CD4-positive, alpha-beta T cell (primary cell): Measurements from ENCODE around the gene TOMM22. TPM values are rescaled to one million over a fixed set of nuclear protein-coding genes. Genes with fewer than 3 reads are reported as not detected.
A peak's percentile ranks its signal among the peaks of the same experiment; 100 is the strongest.

Experiments
- ATAC-seq: fragments of 200-7000 bp; cut with Tn5 transposase; one replicate; pipeline ENCODE4 v1.10.0; 2022; ENCODE audit warnings: mild to moderate bottlenecking; ENCODE audit not compliant: poor library complexity
- CTCF ChIA-PET: fragments of 350-600 bp; sonication (Branson Sonifier 250); formaldehyde crosslinking; loops from one replicate; lab custom pipeline; 2021; ENCODE audit warnings: antibody characterized with exemption, inconsistent platforms; lab: Charles Lee
- POLR2A ChIA-PET: fragments of 350-600 bp; sonication (Branson Sonifier 250); formaldehyde crosslinking; loops from one replicate; lab custom pipeline; 2021; ENCODE audit warnings: antibody characterized with exemption, inconsistent platforms; lab: Charles Lee
- DNase-seq, 14 experiments: peaks; one replicate each; pipeline ENCODE4 v3.0.0-alpha.2; 2013 to 2020; ENCODE audit warnings: mixed read lengths in 2 of 14
- H3K27ac ChIP-seq, 2 donors: one replicate each; pipeline versions ENCODE4 v1.5.1 to v1.7.0; 2013; ENCODE audit warnings: low read length in 2 of 2, low read depth in 1 of 2, mild to moderate bottlenecking in 1 of 2
- H3K27me3 ChIP-seq, 2 experiments: 1 replicate in 1 of 2; 2 replicates in 1 of 2; pipeline versions ENCODE4 v1.6.1 to v1.7.0; 2013; ENCODE audit warnings: low read length in 2 of 2, control low read depth in 1 of 2, mild to moderate bottlenecking in 1 of 2, moderate library complexity in 1 of 2; ENCODE audit not compliant: insufficient read depth in 2 of 2, control insufficient read depth in 1 of 2
- H3K36me3 ChIP-seq: one replicate; pipeline ENCODE4 v1.6.1; 2013; ENCODE audit warnings: low read length, control low read depth; ENCODE audit not compliant: insufficient read depth
- H3K4me1 ChIP-seq: one replicate; pipeline ENCODE4 v1.6.1; 2013; ENCODE audit warnings: low read length, control low read depth; ENCODE audit not compliant: insufficient read depth
- H3K4me3 ChIP-seq: one replicate; pipeline ENCODE4 v1.5.1; 2013; ENCODE audit warnings: mild to moderate bottlenecking, low read length, moderate library complexity
- H3K9me3 ChIP-seq, 2 experiments: 1 replicate in 1 of 2; 2 replicates in 1 of 2; pipeline versions ENCODE4 v1.6.1 to v1.7.0; 2013; ENCODE audit warnings: low read length in 2 of 2, mild to moderate bottlenecking in 2 of 2, control low read depth in 1 of 2, moderate library complexity in 1 of 2; ENCODE audit not compliant: control insufficient read depth in 1 of 2, insufficient read depth in 1 of 2
- H3K27ac Mint-ChIP-seq: one replicate; pipeline ENCODE4 v1.8.0; 2020; ENCODE audit warnings: mixed read lengths
- H3K27me3 Mint-ChIP-seq: one replicate; pipeline ENCODE4 v1.8.0; 2021; ENCODE audit warnings: mixed read lengths
- H3K36me3 Mint-ChIP-seq: one replicate; pipeline ENCODE4 v1.8.0; 2021; ENCODE audit warnings: low read depth, mixed read lengths
- H3K4me1 Mint-ChIP-seq: one replicate; pipeline ENCODE4 v1.8.0; 2021; ENCODE audit warnings: low read depth, mixed read lengths
- H3K4me3 Mint-ChIP-seq: one replicate; pipeline ENCODE4 v1.8.0; 2020; ENCODE audit warnings: mild to moderate bottlenecking, mixed read lengths
- H3K9me3 Mint-ChIP-seq: one replicate; pipeline ENCODE4 v1.8.0; 2020; ENCODE audit warnings: mixed read lengths
- intact Hi-C, 2 experiments: fragments of 100-400 bp; cut with DNase I in 1 of 2; cut with micrococcal nuclease in 1 of 2; formaldehyde crosslinking; loops; one replicate each; pipeline versions ENCODE4 v1.15.1 to v1.9.0; 2023 to 2025; cut with DNase I, micrococcal nuclease
- total RNA-seq, 174 experiments: library from RNA in 2 of 174; stranded (reverse) in 2 of 174; gene quantifications; one replicate each; pipeline ENCODE4 v1.2.3 and lab custom pipeline; 2021 to 2026
- TF ChIP-seq, protein P1 (sequence below): fragments of 200-600 bp; IDR thresholded peaks from one replicate; pipeline ENCODE4 v1.8.0; 2022; ENCODE audit warnings: antibody characterized with exemption, mild to moderate bottlenecking

Gene TOMM22
- total RNA-seq, 2 experiments from 2014 or later, result 53.7 to 54.8 TPM

DNA sequence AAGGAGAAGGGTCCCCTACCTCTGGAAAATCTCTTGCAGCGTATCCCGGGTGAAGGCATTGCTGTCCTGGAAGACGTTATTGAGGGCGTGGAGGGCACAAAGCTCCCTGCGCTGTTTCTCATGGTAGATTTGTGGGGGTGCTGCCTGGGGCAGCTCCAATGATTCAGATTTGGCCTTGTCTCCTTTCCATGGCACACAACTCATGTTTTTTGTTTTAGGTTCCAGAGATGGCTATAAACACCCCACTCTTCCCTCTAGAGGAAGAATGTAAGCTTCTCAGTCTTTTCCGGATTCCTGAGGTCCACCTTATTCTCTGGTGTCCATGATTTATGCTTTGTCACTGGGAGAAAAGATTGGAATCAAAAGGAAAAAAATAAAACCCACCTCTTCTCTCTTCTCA, 18.0 kb downstream of the TOMM22 start:
- Histone ChIP-seq H3K9me3 (no peaks in the 10 kb centered on the region), H3K27ac (peak overlapping the region; percentile 70 to 98), H3K4me1 (peaks cover 59% of the 10 kb centered on the region), H3K36me3 (peaks cover 7% of the 10 kb centered on the region), H3K4me3 (peak overlapping the region; percentile 58), H3K27me3 (no peaks in the 10 kb centered on the region)
- Mint-ChIP-seq H3K9me3 (no peaks in the 10 kb centered on the region), H3K36me3 (peaks cover 54% of the 10 kb centered on the region), H3K27me3 (peaks cover 5% of the 10 kb centered on the region), H3K4me3 (peak overlapping the region; percentile 95), H3K27ac (peak overlapping the region; percentile 100), H3K4me1 (peaks cover 63% of the 10 kb centered on the region)
- ATAC-seq, result no peak
- POLR2A ChIA-PET, result interaction anchor here (0.6 to 4.9 kb wide), 12 partner anchors 8 to 301 kb away, joined by 3 to 66 read pairs (median 4); partner anchors contain the start of genes CBY1, DDX17 and TOMM22
- intact Hi-C loops, result loop anchor here (1.0 to 10.0 kb wide), 6 partner anchors 17 to 382 kb away; partner anchors contain the start of genes CBY1 (in 1 of the 2), CSNK1E (in 1 of the 2), DMC1 (in 1 of the 2) and FAM227A (in 1 of the 2)
- peak in 2 of 14 experiments; percentile 22 to 32 for DNase-seq
- CTCF ChIA-PET, result interaction anchor here (1.1 to 6.3 kb wide), 2 partner anchors 17 to 54 kb away, joined by 3 to 58 read pairs; partner anchors contain the start of gene TOMM22
- TF ChIP-seq, protein P1, sequence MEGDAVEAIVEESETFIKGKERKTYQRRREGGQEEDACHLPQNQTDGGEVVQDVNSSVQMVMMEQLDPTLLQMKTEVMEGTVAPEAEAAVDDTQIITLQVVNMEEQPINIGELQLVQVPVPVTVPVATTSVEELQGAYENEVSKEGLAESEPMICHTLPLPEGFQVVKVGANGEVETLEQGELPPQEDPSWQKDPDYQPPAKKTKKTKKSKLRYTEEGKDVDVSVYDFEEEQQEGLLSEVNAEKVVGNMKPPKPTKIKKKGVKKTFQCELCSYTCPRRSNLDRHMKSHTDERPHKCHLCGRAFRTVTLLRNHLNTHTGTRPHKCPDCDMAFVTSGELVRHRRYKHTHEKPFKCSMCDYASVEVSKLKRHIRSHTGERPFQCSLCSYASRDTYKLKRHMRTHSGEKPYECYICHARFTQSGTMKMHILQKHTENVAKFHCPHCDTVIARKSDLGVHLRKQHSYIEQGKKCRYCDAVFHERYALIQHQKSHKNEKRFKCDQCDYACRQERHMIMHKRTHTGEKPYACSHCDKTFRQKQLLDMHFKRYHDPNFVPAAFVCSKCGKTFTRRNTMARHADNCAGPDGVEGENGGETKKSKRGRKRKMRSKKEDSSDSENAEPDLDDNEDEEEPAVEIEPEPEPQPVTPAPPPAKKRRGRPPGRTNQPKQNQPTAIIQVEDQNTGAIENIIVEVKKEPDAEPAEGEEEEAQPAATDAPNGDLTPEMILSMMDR, result no peak

- intact Hi-C loops, result loop anchor here (1.0 to 5.0 kb wide), 5 partner anchors 18 to 383 kb away; partner anchors contain the start of genes CBY1 (in 1 of the 2), CSNK1E (in 1 of the 2), DMC1 (in 1 of the 2) and FAM227A (in 1 of the 2)
- Histone ChIP-seq H3K27me3 (no peaks in the 10 kb centered on the region), H3K27ac (peak overlapping the region; percentile 70 to 98), H3K4me3 (peak overlapping the region; percentile 58), H3K4me1 (peaks cover 63% of the 10 kb centered on the region), H3K36me3 (peaks cover 2% of the 10 kb centered on the region), H3K9me3 (no peaks in the 10 kb centered on the region)
- peak overlapping the region; percentile 95 for H3K4me3 Mint-ChIP-seq
- peaks cover 63% of the 10 kb centered on the region for H3K4me1 Mint-ChIP-seq
- ChIA-PET POLR2A (interaction anchor here (0.6 to 4.9 kb wide), 10 partner anchors 9 to 302 kb away, joined by 3 to 66 read pairs (median 4); partner anchors contain the start of genes CBY1, DDX17 and TOMM22), CTCF (interaction anchor here (1.1 to 6.3 kb wide), 2 partner anchors 18 to 54 kb away, joined by 3 to 58 read pairs; partner anchors contain the start of gene TOMM22)
- TF ChIP-seq, protein P1, result no peak
- H3K27me3 Mint-ChIP-seq, result peaks cover 5% of the 10 kb centered on the region
- H3K36me3 Mint-ChIP-seq, result peaks cover 53% of the 10 kb centered on the region
- DNase-seq, result peak in 2 of 14 experiments; percentile 33 to 65
- ATAC-seq, result no peak
- H3K27ac Mint-ChIP-seq, result peak overlapping the region; percentile 100
- H3K9me3 Mint-ChIP-seq, result no peaks in the 10 kb centered on the region
Observed at GRCh38 chr22:38700270-38700788, 18.6 kb downstream of the TOMM22 start.

DNA sequence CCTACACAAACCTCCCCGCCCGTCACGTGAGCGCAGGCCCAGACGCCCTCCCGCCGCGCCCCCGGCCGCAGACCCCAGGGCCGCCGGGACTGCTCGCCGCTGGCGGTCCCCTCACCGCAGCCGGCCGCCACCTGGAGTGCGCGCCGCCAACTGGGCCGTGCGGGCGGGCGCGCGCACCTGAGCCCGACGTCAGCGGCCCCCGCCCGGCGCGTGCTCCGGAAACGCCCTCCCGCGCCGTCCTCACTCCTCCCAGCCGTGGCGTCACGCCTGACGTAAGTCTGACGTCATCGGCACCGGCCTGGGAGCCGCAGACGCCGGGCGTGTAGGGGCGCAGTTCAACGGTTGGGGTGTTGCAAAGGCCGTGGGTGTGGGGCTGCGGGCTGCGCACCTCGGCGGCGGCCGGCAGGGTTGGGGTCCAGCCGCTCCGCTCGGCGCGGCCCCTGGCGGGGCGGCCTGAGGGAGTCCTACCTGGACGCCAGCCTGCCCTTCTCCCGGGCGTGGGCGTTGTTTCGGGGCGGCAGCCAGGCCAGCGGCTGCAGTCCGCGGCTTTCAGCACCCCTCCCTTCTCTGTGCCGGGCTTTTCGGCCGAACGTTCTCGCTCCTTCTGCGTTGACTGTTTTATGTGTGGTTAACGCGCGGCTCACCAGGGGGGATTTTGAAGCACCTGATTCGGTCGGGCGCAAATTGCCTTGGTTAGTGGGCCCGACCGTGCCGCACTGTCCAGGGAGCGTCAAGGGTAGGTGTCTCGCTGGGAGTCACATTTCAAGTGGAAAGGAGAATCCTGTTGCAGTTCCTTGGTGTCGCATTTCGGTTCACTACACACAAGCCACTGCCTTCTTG, 19.3 kb downstream of the TOMM22 start, which contains the start of gene JOSD1:
Gene JOSD1, minus strand, starts transcription at position 155 of the 840 bp plus-strand sequence. CDS start 956 bp downstream, outside the sequence.
- peaks cover 57% of the 10 kb centered on the region for H3K36me3 Mint-ChIP-seq
- DNase-seq (peak; percentile 95 to 100 (median 98)), ATAC-seq (peak; percentile 28)
- Histone ChIP-seq H3K27me3 (no peaks in the 10 kb centered on the region), H3K9me3 (no peaks in the 10 kb centered on the region), H3K4me1 (peaks cover 60% of the 10 kb centered on the region), H3K4me3 (peak within 1 kb of the TSS; percentile 94), H3K27ac (peak within 1 kb of the TSS; percentile 97 to 98), H3K36me3 (peaks cover 2% of the 10 kb centered on the region)
- ChIA-PET CTCF (interaction anchor here (1.2 to 6.3 kb wide), 2 partner anchors 18 to 19 kb away, joined by 3 to 58 read pairs; partner anchors contain the start of gene TOMM22), POLR2A (interaction anchor here (1.2 to 4.9 kb wide), 6 partner anchors 9 to 130 kb away, joined by 3 to 66 read pairs (median 4); partner anchors contain the start of genes CBY1 and TOMM22)
- peaks cover 68% of the 10 kb centered on the region for H3K4me1 Mint-ChIP-seq
- TF ChIP-seq, protein P1, result no peak
- intact Hi-C loops, result loop anchor here (1.0 to 5.0 kb wide), 6 partner anchors 18 to 384 kb away; partner anchors contain the start of genes CBY1 (in 1 of the 2), CSNK1E (in 1 of the 2), DDX17 (in 1 of the 2) and DMC1 (in 1 of the 2)
- H3K27me3 Mint-ChIP-seq, result peaks cover 5% of the 10 kb centered on the region
- H3K27ac Mint-ChIP-seq, result peak within 1 kb of the TSS; percentile 100
- no peaks in the 10 kb centered on the region for H3K9me3 Mint-ChIP-seq
- H3K4me3 Mint-ChIP-seq, result peak within 1 kb of the TSS; percentile 100
